Ovary (tissue), 3 donors: ENCODE data around the gene CDK5R2.

Experiments
- CTCF ChIP-seq, 3 donors: fragments of 450-650 bp in 2 of 3; fragments of 200-600 bp in 1 of 3; IDR thresholded peaks; one replicate each; pipeline versions ENCODE4 v1.5.1 to v1.8.0; 2016 to 2022; ENCODE audit warnings: antibody characterized with exemption in 3 of 3, mild to moderate bottlenecking in 1 of 3
- EP300 ChIP-seq: sonication (generic); formaldehyde crosslinking; IDR thresholded peaks from one replicate; pipeline ENCODE4 v1.6.1; 2017; ENCODE audit warnings: antibody characterized with exemption
- POLR2A ChIP-seq: fragments of 450-650 bp; IDR thresholded peaks from one replicate; pipeline ENCODE4 v1.6.1; 2017; ENCODE audit warnings: antibody characterized with exemption, mild to moderate bottlenecking, moderate library complexity
- donor health status: DM: no; HTN: no; CAD: no.

GRCh38 chr2:218997731-218998130 is 38.3 kb downstream of the CDK5R2 start:
- TF ChIP-seq CTCF (IDR thresholded peaks at IDR 0.05) (no peak), POLR2A (no peak), EP300 (no peak)
